Hepatocyte (in vitro differentiated cells): ENCODE data around the gene PPOX. TPM values are rescaled to one million over a fixed set of nuclear protein-coding genes. Genes with fewer than 3 reads are reported as not detected.

Experiments
- DNase-seq: peaks from one replicate; pipeline ENCODE4 v3.0.0-alpha.2; 2016; ENCODE audit warnings: low spot score
- H2AFZ ChIP-seq: fragments of 200-600 bp; sonication (generic); 2 replicates; pipeline ENCODE4 v1.6.0; 2016; ENCODE audit warnings: antibody characterized with exemption, mild to moderate bottlenecking
- H3K27ac ChIP-seq: fragments of 200-600 bp; sonication (generic); 2 replicates; pipeline ENCODE4 v1.5.1; 2016; ENCODE audit warnings: mild to moderate bottlenecking
- H3K27me3 ChIP-seq: fragments of 200-600 bp; sonication (generic); 2 replicates; pipeline ENCODE4 v1.6.1; 2016
- H3K36me3 ChIP-seq: fragments of 200-600 bp; sonication (generic); replicated peaks from 2 replicates; pipeline ENCODE4 v1.5.1; 2016; ENCODE audit warnings: low read depth; ENCODE audit not compliant: insufficient read depth
- H3K4me1 ChIP-seq: fragments of 200-600 bp; sonication (generic); 2 replicates; pipeline ENCODE4 v1.5.1; 2016; ENCODE audit warnings: mild to moderate bottlenecking, moderate library complexity; ENCODE audit not compliant: insufficient read depth
- H3K4me2 ChIP-seq: fragments of 200-600 bp; sonication (generic); 2 replicates; pipeline ENCODE4 v1.6.0; 2016
- H3K4me3 ChIP-seq: fragments of 200-600 bp; sonication (generic); 2 replicates; pipeline ENCODE4 v1.5.1; 2016; ENCODE audit warnings: mild to moderate bottlenecking
- H3K79me2 ChIP-seq: fragments of 200-600 bp; sonication (generic); 2 replicates; pipeline ENCODE4 v1.6.0; 2017; ENCODE audit warnings: mild to moderate bottlenecking
- H3K9me2 ChIP-seq: fragments of 200-600 bp; sonication (generic); replicated peaks from 2 replicates; pipeline ENCODE4 v1.6.0; 2017; ENCODE audit warnings: mild to moderate bottlenecking; ENCODE audit not compliant: insufficient read depth
- H3K9me3 ChIP-seq: fragments of 200-600 bp; sonication (generic); 2 replicates; pipeline ENCODE4 v1.5.1; 2016; ENCODE audit warnings: low read depth, mild to moderate bottlenecking
- H4K20me1 ChIP-seq: fragments of 200-600 bp; sonication (generic); 2 replicates; pipeline ENCODE4 v1.6.0; 2016; ENCODE audit warnings: mild to moderate bottlenecking; ENCODE audit not compliant: insufficient read depth, poor library complexity, severe bottlenecking
- EZH2 ChIP-seq: fragments of 200-600 bp; sonication (generic); IDR thresholded peaks from 2 replicates; pipeline ENCODE4 v1.6.1; 2016; ENCODE audit warnings: antibody characterized with exemption, mild to moderate bottlenecking, borderline replicate concordance
- EZH2phosphoT487 ChIP-seq: fragments of 200-600 bp; sonication (generic); IDR thresholded peaks from one replicate; pipeline ENCODE4 v1.6.1; 2018; ENCODE audit warnings: antibody characterized with exemption, mild to moderate bottlenecking, low read depth, moderate library complexity; ENCODE audit not compliant: unreplicated experiment, severe bottlenecking
- WGBS: methylation state at CpG from one replicate; pipeline ENCODE4 v1.1.6; 2016; ENCODE audit warnings: low lambda C conversion rate; ENCODE audit errors: missing lambda C conversion rate; 5-methylcytosine and 5-hydroxymethylcytosine counted together
- polyA plus RNA-seq: library from polyadenylated mRNA; unstranded; fragments of >200 nt; fragmentation: Nextera tagmentation; extraction: Ambion mirVana; gene quantifications from 2 replicates; pipeline ENCODE4 v1.2.1, GENCODE V29; 2016
- total RNA-seq: library from RNA; depleted of rRNA; stranded (reverse); fragments of >200 nt; gene quantifications from 2 replicates; pipeline ENCODE4 v1.2.3, GENCODE V29; 2014
- TF ChIP-seq, protein P1 (sequence below): fragments of 200-600 bp; sonication (generic); IDR thresholded peaks from 2 replicates; pipeline ENCODE4 v1.5.1; 2016; ENCODE audit warnings: antibody characterized with exemption, mild to moderate bottlenecking; ENCODE audit not compliant: poor library complexity

PPOX gene
- total and polyA plus RNA-seq, 2 experiments from 2014 or later: 11.2 to 30.7 TPM

DNA sequence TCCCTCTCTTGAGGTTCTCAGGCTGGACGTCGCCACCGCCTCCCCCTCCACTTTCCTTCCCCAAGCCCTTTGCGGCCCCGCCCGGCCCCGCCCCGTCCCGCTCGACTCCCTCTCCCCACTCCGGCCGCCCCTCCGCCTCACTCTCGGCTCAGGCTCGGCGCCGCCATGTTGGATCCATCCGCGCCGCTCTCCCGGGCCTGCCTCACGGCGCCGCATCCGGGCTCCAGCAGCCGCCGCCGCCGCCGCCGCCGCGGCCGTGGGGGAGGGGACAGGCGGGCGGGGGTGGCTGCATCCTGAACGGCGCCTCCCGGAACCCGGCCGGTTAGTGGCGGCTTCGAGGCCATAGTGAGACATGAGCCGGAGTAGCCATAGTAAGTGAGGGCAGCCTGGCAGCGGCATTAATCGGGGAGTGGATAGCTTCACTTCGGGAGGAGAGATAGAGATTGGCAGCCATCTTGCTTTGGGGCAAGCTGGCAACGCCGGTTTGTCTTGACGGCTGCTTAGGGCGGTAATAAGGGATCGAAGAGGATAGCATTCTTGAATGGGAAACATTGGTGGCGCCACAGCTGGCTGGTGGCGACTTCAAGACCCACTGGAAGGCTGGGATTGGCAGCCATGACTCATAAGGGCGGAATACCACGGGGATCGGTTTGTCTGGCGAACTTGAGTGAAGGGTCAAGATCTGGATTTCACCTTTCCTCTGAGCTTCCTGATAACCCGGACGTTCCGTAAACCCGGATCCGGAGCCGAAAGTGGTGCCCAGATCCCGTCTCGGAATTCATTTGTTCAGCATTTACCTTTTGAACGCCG lies 33.6 kb upstream of the PPOX start, which contains the start of gene DEDD:
DEDD (minus strand) TSS at position 258 of the 810 bp plus-strand sequence. CDS start 8,205 bp downstream, outside the sequence.
- peak; percentile 96 for DNase-seq
- Histone ChIP-seq H3K9me2 (no peaks in the 10 kb centered on the region), H3K27ac (peak within 1 kb of the TSS; percentile 93), H3K4me3 (peak within 1 kb of the TSS; percentile 46), H3K4me2 (peak within 1 kb of the TSS; percentile 93), H2AFZ (peak within 1 kb of the TSS; percentile 61), H3K27me3 (no peaks in the 10 kb centered on the region), H3K36me3 (no peaks in the 10 kb centered on the region), H4K20me1 (peaks cover 5% of the 10 kb centered on the region), H3K9me3 (no peaks in the 10 kb centered on the region), H3K79me2 (peaks cover 80% of the 10 kb centered on the region), H3K4me1 (peaks cover 16% of the 10 kb centered on the region)
- TF ChIP-seq, protein P1, sequence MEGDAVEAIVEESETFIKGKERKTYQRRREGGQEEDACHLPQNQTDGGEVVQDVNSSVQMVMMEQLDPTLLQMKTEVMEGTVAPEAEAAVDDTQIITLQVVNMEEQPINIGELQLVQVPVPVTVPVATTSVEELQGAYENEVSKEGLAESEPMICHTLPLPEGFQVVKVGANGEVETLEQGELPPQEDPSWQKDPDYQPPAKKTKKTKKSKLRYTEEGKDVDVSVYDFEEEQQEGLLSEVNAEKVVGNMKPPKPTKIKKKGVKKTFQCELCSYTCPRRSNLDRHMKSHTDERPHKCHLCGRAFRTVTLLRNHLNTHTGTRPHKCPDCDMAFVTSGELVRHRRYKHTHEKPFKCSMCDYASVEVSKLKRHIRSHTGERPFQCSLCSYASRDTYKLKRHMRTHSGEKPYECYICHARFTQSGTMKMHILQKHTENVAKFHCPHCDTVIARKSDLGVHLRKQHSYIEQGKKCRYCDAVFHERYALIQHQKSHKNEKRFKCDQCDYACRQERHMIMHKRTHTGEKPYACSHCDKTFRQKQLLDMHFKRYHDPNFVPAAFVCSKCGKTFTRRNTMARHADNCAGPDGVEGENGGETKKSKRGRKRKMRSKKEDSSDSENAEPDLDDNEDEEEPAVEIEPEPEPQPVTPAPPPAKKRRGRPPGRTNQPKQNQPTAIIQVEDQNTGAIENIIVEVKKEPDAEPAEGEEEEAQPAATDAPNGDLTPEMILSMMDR: no peak
- TF ChIP-seq EZH2 (no peak), EZH2phosphoT487 (no peak)
- whole genome bisulfite sequencing: under 1% methylated on average over 41 of the region's 68 CpGs

DNA sequence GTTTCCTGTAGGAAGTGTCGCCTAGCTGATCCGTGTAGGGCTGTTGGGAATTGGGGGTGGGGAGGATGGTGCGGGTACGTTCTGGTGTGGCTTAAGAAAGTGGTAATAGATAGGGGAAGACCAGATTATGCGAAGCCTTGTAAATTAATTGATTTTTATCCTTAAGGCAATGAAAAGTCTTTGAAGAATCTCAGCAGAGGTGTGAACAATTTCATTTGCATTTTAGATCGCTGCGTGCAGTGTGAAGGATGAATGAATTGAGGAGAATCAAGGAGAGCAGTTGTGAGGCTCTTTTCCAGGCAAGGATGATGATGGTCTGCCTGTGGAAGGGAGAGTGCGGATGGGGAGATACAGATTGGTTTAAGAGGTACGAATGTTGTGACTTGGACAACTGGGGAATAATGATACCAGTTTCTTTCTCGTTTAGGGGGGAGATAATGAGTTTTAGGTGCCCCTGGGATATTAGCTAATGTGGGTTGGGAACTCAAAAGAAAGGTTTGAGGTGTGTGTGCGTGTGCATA lies 32.9 kb upstream of the PPOX start:
- WGBS: 2% methylated on average over 11 of the region's 11 CpGs
- Histone ChIP-seq H3K36me3 (no peaks in the 10 kb centered on the region), H3K4me3 (peak overlapping the region; percentile 43), H3K9me3 (no peaks in the 10 kb centered on the region), H3K27me3 (no peaks in the 10 kb centered on the region), H4K20me1 (peaks cover 5% of the 10 kb centered on the region), H3K79me2 (peaks cover 74% of the 10 kb centered on the region), H2AFZ (peak overlapping the region; percentile 46), H3K4me2 (peak overlapping the region; percentile 81), H3K9me2 (no peaks in the 10 kb centered on the region), H3K4me1 (peaks cover 16% of the 10 kb centered on the region), H3K27ac (peak overlapping the region; percentile 93)
- no peak for DNase-seq
- TF ChIP-seq, protein P1: no peak
- TF ChIP-seq EZH2 (no peak), EZH2phosphoT487 (no peak)

DNA sequence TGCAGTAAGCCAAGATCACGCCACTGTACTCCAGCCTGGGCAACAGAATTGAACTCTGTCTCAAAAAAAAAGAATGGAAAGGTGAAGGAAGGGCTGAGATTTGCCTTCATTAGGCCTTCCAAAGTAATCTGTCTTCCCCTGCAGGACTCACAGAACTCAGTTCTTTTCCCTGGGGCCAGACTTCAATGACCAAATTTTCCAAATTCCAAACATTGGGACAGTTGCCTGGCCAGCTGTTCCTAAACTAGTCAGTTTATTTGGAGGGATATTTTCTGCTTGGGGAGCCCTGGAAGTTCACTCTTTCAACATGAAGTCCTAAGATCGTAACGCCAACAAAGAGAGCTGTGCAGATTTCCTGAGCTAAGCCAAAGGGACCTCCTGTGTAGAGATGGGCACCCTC lies 28.3 kb upstream of the PPOX start:
- Histone ChIP-seq H3K36me3 (no peaks in the 10 kb centered on the region), H3K9me2 (no peaks in the 10 kb centered on the region), H3K4me2 (no peak overlapping the region), H3K27ac (no peak overlapping the region), H3K4me3 (no peak overlapping the region), H4K20me1 (peaks cover 5% of the 10 kb centered on the region), H3K79me2 (peaks cover 35% of the 10 kb centered on the region), H3K27me3 (no peaks in the 10 kb centered on the region), H3K9me3 (no peaks in the 10 kb centered on the region), H3K4me1 (peaks cover 7% of the 10 kb centered on the region), H2AFZ (no peak overlapping the region)
- WGBS: 96% methylated on average over 3 of the region's 3 CpGs
- TF ChIP-seq EZH2 (no peak), EZH2phosphoT487 (no peak)
- TF ChIP-seq, protein P1: no peak
- DNase-seq: no peak
